Measurements from ENCODE around the gene TEP1.

GRCh38 chr14:20350860-20351259 is 62.4 kb downstream of the TEP1 start:
- TF ChIP-seq, protein P1, sequence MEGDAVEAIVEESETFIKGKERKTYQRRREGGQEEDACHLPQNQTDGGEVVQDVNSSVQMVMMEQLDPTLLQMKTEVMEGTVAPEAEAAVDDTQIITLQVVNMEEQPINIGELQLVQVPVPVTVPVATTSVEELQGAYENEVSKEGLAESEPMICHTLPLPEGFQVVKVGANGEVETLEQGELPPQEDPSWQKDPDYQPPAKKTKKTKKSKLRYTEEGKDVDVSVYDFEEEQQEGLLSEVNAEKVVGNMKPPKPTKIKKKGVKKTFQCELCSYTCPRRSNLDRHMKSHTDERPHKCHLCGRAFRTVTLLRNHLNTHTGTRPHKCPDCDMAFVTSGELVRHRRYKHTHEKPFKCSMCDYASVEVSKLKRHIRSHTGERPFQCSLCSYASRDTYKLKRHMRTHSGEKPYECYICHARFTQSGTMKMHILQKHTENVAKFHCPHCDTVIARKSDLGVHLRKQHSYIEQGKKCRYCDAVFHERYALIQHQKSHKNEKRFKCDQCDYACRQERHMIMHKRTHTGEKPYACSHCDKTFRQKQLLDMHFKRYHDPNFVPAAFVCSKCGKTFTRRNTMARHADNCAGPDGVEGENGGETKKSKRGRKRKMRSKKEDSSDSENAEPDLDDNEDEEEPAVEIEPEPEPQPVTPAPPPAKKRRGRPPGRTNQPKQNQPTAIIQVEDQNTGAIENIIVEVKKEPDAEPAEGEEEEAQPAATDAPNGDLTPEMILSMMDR (IDR thresholded peaks at IDR 0.05; ENCODE audit: insufficient read depth, low read depth, low read length), result peak; percentile 4
- TF ChIP-seq EZH2 (IDR thresholded peaks at IDR 0.05; ENCODE audit: insufficient read depth, low read length), result no peak
